ENCODE results near the gene CAMSAP2. TPM values are rescaled to one million over a fixed set of nuclear protein-coding genes. Genes with fewer than 3 reads are reported as not detected.

The CAMSAP2 gene
- total and polyA plus RNA-seq, 2 of the 8 experiments (the other 6 are each of a cell fraction or from before 2014, with no cell fraction given) = 4.2 to 27.6 TPM

GRCh38 chr1:200883118-200883517, 144.4 kb downstream of the CAMSAP2 start:
- no peaks in the 10 kb centered on the region for H3K79me2 ChIP-seq (ENCODE audit: control insufficient read depth in 1 of 2, insufficient read depth in 2 of 2, low read length in 2 of 2)
- no peak for FAIRE-seq
- 83% methylated on average over 3 of the region's 3 CpGs; no CpG with 5 or more reads in 1 of the 2 experiments for WGBS, 2 experiments (ENCODE audit: extremely low coverage in 1 of 2, insufficient coverage in 1 of 2, insufficient read length in 1 of 2, insufficient replicate concordance in 2 of 2, low coverage in 1 of 2, low lambda C conversion rate in 2 of 2, missing lambda C conversion rate in 1 of 2)
- H2BK5ac ChIP-seq (ENCODE audit: low read depth, low read length) = no peak overlapping the region
- H4K20me1 ChIP-seq (replicated peaks in 1 of 2; ENCODE audit: control insufficient read depth in 1 of 2, insufficient read depth in 2 of 2, low read length in 2 of 2) = no peaks in the 10 kb centered on the region
- no peaks in the 10 kb centered on the region for H3K23me2 ChIP-seq (ENCODE audit: low read depth, low read length)
- TF ChIP-seq RBBP5 (IDR thresholded peaks at IDR 0.05; ENCODE audit: borderline replicate concordance, low read depth, low read length) (no peak), BCL11A (IDR thresholded peaks at IDR 0.05; ENCODE audit: low read depth in 2 of 2, low read length in 2 of 2) (no peak), POLR2AphosphoS5 (IDR thresholded peaks at IDR 0.05; ENCODE audit: low read depth, low read length) (no peak), BRCA1 (IDR thresholded peaks at IDR 0.05; ENCODE audit: low read depth, low read length) (no peak), GTF2F1 (IDR thresholded peaks at IDR 0.05; ENCODE audit: borderline replicate concordance, low read depth, low read length) (no peak), KDM5A (IDR thresholded peaks at IDR 0.05; ENCODE audit: low read length) (no peak), SIRT6 (IDR thresholded peaks at IDR 0.05; ENCODE audit: low read length) (no peak), CEBPB (IDR thresholded peaks at IDR 0.05; ENCODE audit: low read depth, low read length) (no peak), HDAC6 (IDR thresholded peaks at IDR 0.05; ENCODE audit: low read depth, low read length) (no peak), SP2 (IDR thresholded peaks at IDR 0.05; ENCODE audit: low read length) (no peak), CBX5 (IDR thresholded peaks at IDR 0.05; ENCODE audit: low read depth, low read length) (no peak)
- H2BK120ac ChIP-seq (replicated peaks; ENCODE audit: low read depth, low read length) = no peak overlapping the region
- H3K4me3 ChIP-seq (ENCODE audit: extremely low read depth in 1 of 4, insufficient read depth in 2 of 4, low read depth in 3 of 4, low read length in 4 of 4) = no peak overlapping the region
- H4K8ac ChIP-seq (ENCODE audit: extremely low read depth, insufficient read depth, low read length) = no peak overlapping the region
- no peak overlapping the region for H3K18ac ChIP-seq (ENCODE audit: extremely low read depth, low read length)
- no peaks in the 10 kb centered on the region for H3K27me3 ChIP-seq (replicated peaks in 1 of 4; ENCODE audit: control insufficient read depth in 3 of 4, extremely low read depth in 1 of 4, insufficient read depth in 3 of 4, low read length in 3 of 4)
- no peak overlapping the region for H2AFZ ChIP-seq (ENCODE audit: low read length)
- ChIA-PET CTCF (ENCODE audit: partially characterized antibody) (no interaction called here), POLR2A (ENCODE audit: partially characterized antibody) (interaction anchor here (7.9 kb wide), 1 partner anchor 8 kb away, joined by 68 read pairs; no protein-coding TSS in a partner anchor)
- no peak overlapping the region for H3K9ac ChIP-seq (replicated peaks in 1 of 4; ENCODE audit: extremely low read depth in 1 of 4, low read depth in 3 of 4, low read length in 3 of 4)
- no peak overlapping the region for H2BK12ac ChIP-seq (ENCODE audit: low read depth, low read length)
- H3K36me3 ChIP-seq (ENCODE audit: control insufficient read depth in 2 of 4, insufficient read depth in 4 of 4, low read length in 3 of 4) = no peaks in the 10 kb centered on the region
- H2BK20ac ChIP-seq (ENCODE audit: low read length) = no peak overlapping the region
- no peak overlapping the region for H3K27ac ChIP-seq (ENCODE audit: low read depth, low read length)
- H2AK5ac ChIP-seq (ENCODE audit: low read depth, low read length) = no peak overlapping the region
- no peak overlapping the region for H3K23ac ChIP-seq (ENCODE audit: insufficient read length)
- no peak overlapping the region for H4K5ac ChIP-seq (ENCODE audit: insufficient read length, low read depth, low read length)
- H3K79me1 ChIP-seq (ENCODE audit: low read depth, low read length) = no peaks in the 10 kb centered on the region
- H3K4me1 ChIP-seq (replicated peaks in 1 of 4; ENCODE audit: control insufficient read depth in 3 of 4, insufficient read depth in 4 of 4, low read length in 3 of 4) = peaks cover 2 to 6% (median 4%) of the 10 kb centered on the region in 4 experiments
- H3K4ac ChIP-seq (replicated peaks; ENCODE audit: insufficient read length, low read depth, low read length) = no peak overlapping the region
- 0 out of 2 replicates have a peak overlapping the region, but pooled peaks have one; percentile 46 for H2BK15ac ChIP-seq (ENCODE audit: low read length)
- H3K4me2 ChIP-seq (ENCODE audit: insufficient read depth in 1 of 2, low read depth in 2 of 2, low read length in 2 of 2) = no peak overlapping the region
- no peak overlapping the region for H3K56ac ChIP-seq (replicated peaks; ENCODE audit: insufficient read length, low read depth, low read length)
- no peak for DNase-seq (ENCODE audit: low read depth in 1 of 2, low spot score in 2 of 2)
- H3K9me3 ChIP-seq (ENCODE audit: insufficient read depth in 2 of 2, low read depth in 1 of 2, low read length in 1 of 2) = no peaks in the 10 kb centered on the region
- H3K14ac ChIP-seq (ENCODE audit: insufficient read length) = no peak overlapping the region
- H4K91ac ChIP-seq (replicated peaks; ENCODE audit: insufficient read length, low read length) = no peak overlapping the region
